PC-3 (cell line): ENCODE results near the gene SINHCAF.

Experiments
- CTCF ChIP-seq: fragments of 300-600 bp; sonication (generic); conservative IDR thresholded peaks from 2 replicates; pipeline ENCODE4 v1.5.1; 2017; ENCODE audit warnings: antibody characterized with exemption, low read depth, mild to moderate bottlenecking, low read length
- EZH2 ChIP-seq: fragments of 300-600 bp; sonication (generic); IDR thresholded peaks from one replicate; pipeline ENCODE4 v1.6.1; 2017; ENCODE audit warnings: antibody characterized with exemption, mild to moderate bottlenecking, low read length; ENCODE audit not compliant: unreplicated experiment

DNA sequence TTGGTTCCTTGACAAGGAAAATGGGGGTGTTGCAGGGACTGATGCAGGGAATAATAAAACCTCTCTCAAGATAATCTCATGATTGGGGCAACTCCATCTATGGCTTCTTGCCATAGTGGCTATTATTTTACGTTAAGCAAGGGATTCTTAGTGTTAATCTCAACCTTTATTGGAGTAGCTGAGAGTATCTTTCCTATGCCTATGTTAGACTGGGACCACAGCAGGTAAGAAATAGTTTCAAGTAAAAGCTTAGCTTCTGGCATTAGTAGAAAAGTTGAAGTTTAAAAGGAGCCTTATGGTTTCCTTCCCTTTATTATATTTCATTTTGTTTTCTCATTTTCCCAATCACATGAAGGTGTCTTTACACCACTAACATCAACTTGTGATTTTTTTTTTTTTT is 16.7 kb downstream of the SINHCAF start:
- no peak for TF ChIP-seq EZH2
- no peak for TF ChIP-seq CTCF
